Hepatocyte (in vitro differentiated cells): ENCODE results near the gene DESI1. TPM values are rescaled to one million over a fixed set of nuclear protein-coding genes. Genes with fewer than 3 reads are reported as not detected.

Experiments used
- DNase-seq: peaks from one replicate; pipeline ENCODE4 v3.0.0-alpha.2; 2016; ENCODE audit warnings: low spot score
- H2AFZ ChIP-seq: fragments of 200-600 bp; sonication (generic); 2 replicates; pipeline ENCODE4 v1.6.0; 2016; ENCODE audit warnings: antibody characterized with exemption, mild to moderate bottlenecking
- H3K27ac ChIP-seq: fragments of 200-600 bp; sonication (generic); 2 replicates; pipeline ENCODE4 v1.5.1; 2016; ENCODE audit warnings: mild to moderate bottlenecking
- H3K27me3 ChIP-seq: fragments of 200-600 bp; sonication (generic); 2 replicates; pipeline ENCODE4 v1.6.1; 2016
- H3K36me3 ChIP-seq: fragments of 200-600 bp; sonication (generic); replicated peaks from 2 replicates; pipeline ENCODE4 v1.5.1; 2016; ENCODE audit warnings: low read depth; ENCODE audit not compliant: insufficient read depth
- H3K4me1 ChIP-seq: fragments of 200-600 bp; sonication (generic); 2 replicates; pipeline ENCODE4 v1.5.1; 2016; ENCODE audit warnings: mild to moderate bottlenecking, moderate library complexity; ENCODE audit not compliant: insufficient read depth
- H3K4me2 ChIP-seq: fragments of 200-600 bp; sonication (generic); 2 replicates; pipeline ENCODE4 v1.6.0; 2016
- H3K4me3 ChIP-seq: fragments of 200-600 bp; sonication (generic); 2 replicates; pipeline ENCODE4 v1.5.1; 2016; ENCODE audit warnings: mild to moderate bottlenecking
- H3K79me2 ChIP-seq: fragments of 200-600 bp; sonication (generic); 2 replicates; pipeline ENCODE4 v1.6.0; 2017; ENCODE audit warnings: mild to moderate bottlenecking
- H3K9me2 ChIP-seq: fragments of 200-600 bp; sonication (generic); replicated peaks from 2 replicates; pipeline ENCODE4 v1.6.0; 2017; ENCODE audit warnings: mild to moderate bottlenecking; ENCODE audit not compliant: insufficient read depth
- H3K9me3 ChIP-seq: fragments of 200-600 bp; sonication (generic); 2 replicates; pipeline ENCODE4 v1.5.1; 2016; ENCODE audit warnings: low read depth, mild to moderate bottlenecking
- H4K20me1 ChIP-seq: fragments of 200-600 bp; sonication (generic); 2 replicates; pipeline ENCODE4 v1.6.0; 2016; ENCODE audit warnings: mild to moderate bottlenecking; ENCODE audit not compliant: insufficient read depth, poor library complexity, severe bottlenecking
- CTCF ChIP-seq: fragments of 200-600 bp; sonication (generic); IDR thresholded peaks from 2 replicates; pipeline ENCODE4 v1.5.1; 2016; ENCODE audit warnings: antibody characterized with exemption, mild to moderate bottlenecking; ENCODE audit not compliant: poor library complexity
- EZH2 ChIP-seq: fragments of 200-600 bp; sonication (generic); IDR thresholded peaks from 2 replicates; pipeline ENCODE4 v1.6.1; 2016; ENCODE audit warnings: antibody characterized with exemption, mild to moderate bottlenecking, borderline replicate concordance
- EZH2phosphoT487 ChIP-seq: fragments of 200-600 bp; sonication (generic); IDR thresholded peaks from one replicate; pipeline ENCODE4 v1.6.1; 2018; ENCODE audit warnings: antibody characterized with exemption, mild to moderate bottlenecking, low read depth, moderate library complexity; ENCODE audit not compliant: unreplicated experiment, severe bottlenecking
- WGBS: methylation state at CpG from one replicate; pipeline ENCODE4 v1.1.6; 2016; ENCODE audit warnings: low lambda C conversion rate; ENCODE audit errors: missing lambda C conversion rate; 5-methylcytosine and 5-hydroxymethylcytosine counted together
- polyA plus RNA-seq: library from polyadenylated mRNA; unstranded; fragments of >200 nt; fragmentation: Nextera tagmentation; extraction: Ambion mirVana; gene quantifications from 2 replicates; pipeline ENCODE4 v1.2.1, GENCODE V29; 2016
- total RNA-seq: library from RNA; depleted of rRNA; stranded (reverse); fragments of >200 nt; gene quantifications from 2 replicates; pipeline ENCODE4 v1.2.3, GENCODE V29; 2014

Gene DESI1
- total and polyA plus RNA-seq, 2 experiments from 2014 or later = 29.0 to 32.5 TPM

- H3K4me2 ChIP-seq = no peak overlapping the region
- DNase-seq = peak; percentile 67
- peak overlapping the region; percentile 49 for H3K27ac ChIP-seq
- 66% methylated on average over 8 of the region's 8 CpGs for WGBS
- no peaks in the 10 kb centered on the region for H4K20me1 ChIP-seq
- H3K36me3 ChIP-seq = no peaks in the 10 kb centered on the region
- TF ChIP-seq EZH2 = no peak
- TF ChIP-seq EZH2phosphoT487 = no peak
- no peak for TF ChIP-seq CTCF
- H3K27me3 ChIP-seq = no peaks in the 10 kb centered on the region
- H3K9me2 ChIP-seq = no peaks in the 10 kb centered on the region
- no peaks in the 10 kb centered on the region for H3K9me3 ChIP-seq
- no peaks in the 10 kb centered on the region for H3K79me2 ChIP-seq
- peaks cover 33% of the 10 kb centered on the region for H3K4me1 ChIP-seq
- H2AFZ ChIP-seq = no peak overlapping the region
- H3K4me3 ChIP-seq = no peak overlapping the region
Measured at GRCh38 chr22:41565403-41566054, 55.3 kb downstream of the DESI1 start.

- no peaks in the 10 kb centered on the region for H3K9me3 ChIP-seq
- TF ChIP-seq EZH2 (no peak), EZH2phosphoT487 (no peak), CTCF (no peak)
- 89% methylated on average over 8 of the region's 8 CpGs for WGBS
- H3K27ac ChIP-seq = peak overlapping the region; percentile 49
- H3K9me2 ChIP-seq = no peaks in the 10 kb centered on the region
- no peaks in the 10 kb centered on the region for H3K79me2 ChIP-seq
- DNase-seq = no peak
- H3K4me3 ChIP-seq = no peak overlapping the region
- H4K20me1 ChIP-seq = no peaks in the 10 kb centered on the region
- no peak overlapping the region for H3K4me2 ChIP-seq
- peaks cover 42% of the 10 kb centered on the region for H3K4me1 ChIP-seq
- H2AFZ ChIP-seq = no peak overlapping the region
- no peaks in the 10 kb centered on the region for H3K27me3 ChIP-seq
- H3K36me3 ChIP-seq = no peaks in the 10 kb centered on the region
Measured at GRCh38 chr22:41564563-41564962, 56.3 kb downstream of the DESI1 start.

GRCh38 chr22:41563051-41563711 is 57.7 kb downstream of the DESI1 start:
- H3K4me3 ChIP-seq = no peak overlapping the region
- H3K9me2 ChIP-seq = no peaks in the 10 kb centered on the region
- H3K27me3 ChIP-seq = no peaks in the 10 kb centered on the region
- H3K4me2 ChIP-seq = peak overlapping the region; percentile 25
- no peak overlapping the region for H2AFZ ChIP-seq
- DNase-seq = peak; percentile 55
- TF ChIP-seq CTCF (no peak), EZH2 (no peak), EZH2phosphoT487 (no peak)
- 39% methylated on average over 10 of the region's 10 CpGs for WGBS
- peaks cover 43% of the 10 kb centered on the region for H3K4me1 ChIP-seq
- no peaks in the 10 kb centered on the region for H3K36me3 ChIP-seq
- H4K20me1 ChIP-seq = no peaks in the 10 kb centered on the region
- H3K79me2 ChIP-seq = no peaks in the 10 kb centered on the region
- no peaks in the 10 kb centered on the region for H3K9me3 ChIP-seq
- H3K27ac ChIP-seq = no peak overlapping the region
